ENCODE measurements around the gene GPR146. TPM values are rescaled to one million over a fixed set of nuclear protein-coding genes. Genes with fewer than 3 reads are reported as not detected.

Gene GPR146
- total RNA-seq, 1 experiment from 2014 or later, result 9.2 TPM

DNA sequence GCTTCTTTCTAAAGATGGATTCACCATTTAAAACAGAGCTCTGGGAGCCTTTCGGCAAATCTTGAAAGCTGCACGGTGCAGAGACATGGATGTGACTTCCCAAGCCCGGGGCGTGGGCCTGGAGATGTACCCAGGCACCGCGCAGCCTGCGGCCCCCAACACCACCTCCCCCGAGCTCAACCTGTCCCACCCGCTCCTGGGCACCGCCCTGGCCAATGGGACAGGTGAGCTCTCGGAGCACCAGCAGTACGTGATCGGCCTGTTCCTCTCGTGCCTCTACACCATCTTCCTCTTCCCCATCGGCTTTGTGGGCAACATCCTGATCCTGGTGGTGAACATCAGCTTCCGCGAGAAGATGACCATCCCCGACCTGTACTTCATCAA lies 47.3 kb downstream of the GPR146 start:
- Histone ChIP-seq H3K9me2 (replicated peaks; ENCODE audit: insufficient read depth, low read length) (no peaks in the 10 kb centered on the region), H3K9me3 (ENCODE audit: low read length) (no peaks in the 10 kb centered on the region), H3K36me3 (ENCODE audit: insufficient read depth, low read length) (no peaks in the 10 kb centered on the region), H3K4me2 (ENCODE audit: low read depth, low read length, poor library complexity, severe bottlenecking) (no peak overlapping the region), H3K27me3 (ENCODE audit: low read length) (no peaks in the 10 kb centered on the region), H4K20me1 (ENCODE audit: insufficient read depth, low read depth, low read length) (peaks cover 63% of the 10 kb centered on the region; the same call in 1 of the 2 replicates), H3K4me1 (ENCODE audit: low read length) (peaks cover 7% of the 10 kb centered on the region), H3K27ac (ENCODE audit: low read length) (no peak overlapping the region), H3K4me3 (ENCODE audit: low read length) (no peak overlapping the region), H2AFZ (ENCODE audit: low read length) (no peak overlapping the region), H3K79me2 (ENCODE audit: low read length) (no peaks in the 10 kb centered on the region), H3K9ac (ENCODE audit: low read length) (no peak overlapping the region)
- no peak for DNase-seq

DNA sequence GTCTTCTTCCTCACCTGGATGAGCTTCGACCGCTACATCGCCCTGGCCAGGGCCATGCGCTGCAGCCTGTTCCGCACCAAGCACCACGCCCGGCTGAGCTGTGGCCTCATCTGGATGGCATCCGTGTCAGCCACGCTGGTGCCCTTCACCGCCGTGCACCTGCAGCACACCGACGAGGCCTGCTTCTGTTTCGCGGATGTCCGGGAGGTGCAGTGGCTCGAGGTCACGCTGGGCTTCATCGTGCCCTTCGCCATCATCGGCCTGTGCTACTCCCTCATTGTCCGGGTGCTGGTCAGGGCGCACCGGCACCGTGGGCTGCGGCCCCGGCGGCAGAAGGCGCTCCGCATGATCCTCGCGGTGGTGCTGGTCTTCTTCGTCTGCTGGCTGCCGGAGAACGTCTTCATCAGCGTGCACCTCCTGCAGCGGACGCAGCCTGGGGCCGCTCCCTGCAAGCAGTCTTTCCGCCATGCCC lies 47.9 kb downstream of the GPR146 start:
- DNase-seq, result no peak
- no peaks in the 10 kb centered on the region for H3K27me3 ChIP-seq (ENCODE audit: low read length)
- no peaks in the 10 kb centered on the region for H3K9me3 ChIP-seq (ENCODE audit: low read length)
- peaks cover 60% of the 10 kb centered on the region; the same call in 1 of the 2 replicates for H4K20me1 ChIP-seq (ENCODE audit: insufficient read depth, low read depth, low read length)
- H3K36me3 ChIP-seq (ENCODE audit: insufficient read depth, low read length), result no peaks in the 10 kb centered on the region
- H3K9me2 ChIP-seq (replicated peaks; ENCODE audit: insufficient read depth, low read length), result no peaks in the 10 kb centered on the region
- no peak overlapping the region for H3K4me2 ChIP-seq (ENCODE audit: low read depth, low read length, poor library complexity, severe bottlenecking)
- no peak overlapping the region for H3K9ac ChIP-seq (ENCODE audit: low read length)
- H3K4me3 ChIP-seq (ENCODE audit: low read length), result no peak overlapping the region
- H3K27ac ChIP-seq (ENCODE audit: low read length), result no peak overlapping the region
- H3K79me2 ChIP-seq (ENCODE audit: low read length), result no peaks in the 10 kb centered on the region
- H2AFZ ChIP-seq (ENCODE audit: low read length), result no peak overlapping the region
- peaks cover under 1% of the 10 kb centered on the region for H3K4me1 ChIP-seq (ENCODE audit: low read length)

DNA sequence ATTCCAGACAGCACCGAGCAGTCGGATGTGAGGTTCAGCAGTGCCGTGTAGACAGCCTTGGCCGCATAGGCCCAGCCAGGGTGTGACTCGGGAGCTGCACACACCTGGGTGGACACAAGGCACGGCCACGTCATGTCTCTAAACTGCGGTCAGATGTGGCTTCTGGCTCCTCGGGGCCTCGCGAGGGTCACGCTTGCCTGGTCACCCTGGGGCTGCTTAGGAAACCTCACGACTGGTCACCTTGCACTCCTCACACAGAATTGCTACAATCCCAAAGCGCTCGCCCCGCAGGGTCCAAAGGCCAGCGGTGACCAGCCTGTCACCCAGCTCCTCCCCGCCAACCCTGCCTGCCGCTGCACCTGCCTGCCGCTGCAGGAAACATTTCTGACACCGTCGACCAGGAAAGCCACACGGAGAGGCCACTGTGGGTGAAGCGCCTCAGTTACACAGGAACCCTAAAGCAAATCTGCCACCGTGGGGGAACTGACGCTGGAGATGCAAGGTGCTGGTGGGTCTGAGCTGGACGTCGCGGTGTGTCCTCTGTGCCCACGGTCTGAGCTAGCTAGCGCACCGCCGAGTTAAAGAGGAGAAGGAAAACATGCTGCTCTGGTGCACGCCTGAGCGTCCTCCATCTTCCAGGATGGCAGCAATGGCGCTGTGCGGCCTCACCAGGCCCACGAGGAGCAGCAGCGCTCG lies 48.6 kb downstream of the GPR146 start:
- Histone ChIP-seq H3K9ac (ENCODE audit: low read length) (no peak overlapping the region), H4K20me1 (ENCODE audit: insufficient read depth, low read depth, low read length) (peaks cover 58% of the 10 kb centered on the region; the same call in 1 of the 2 replicates), H3K4me1 (ENCODE audit: low read length) (no peaks in the 10 kb centered on the region), H3K36me3 (ENCODE audit: insufficient read depth, low read length) (no peaks in the 10 kb centered on the region), H3K27me3 (ENCODE audit: low read length) (no peaks in the 10 kb centered on the region), H3K4me2 (ENCODE audit: low read depth, low read length, poor library complexity, severe bottlenecking) (no peak overlapping the region), H3K79me2 (ENCODE audit: low read length) (no peaks in the 10 kb centered on the region), H3K4me3 (ENCODE audit: low read length) (no peak overlapping the region), H3K9me2 (replicated peaks; ENCODE audit: insufficient read depth, low read length) (no peaks in the 10 kb centered on the region), H3K9me3 (ENCODE audit: low read length) (no peaks in the 10 kb centered on the region), H2AFZ (ENCODE audit: low read length) (no peak overlapping the region), H3K27ac (ENCODE audit: low read length) (no peak overlapping the region)
- DNase-seq, result no peak

DNA sequence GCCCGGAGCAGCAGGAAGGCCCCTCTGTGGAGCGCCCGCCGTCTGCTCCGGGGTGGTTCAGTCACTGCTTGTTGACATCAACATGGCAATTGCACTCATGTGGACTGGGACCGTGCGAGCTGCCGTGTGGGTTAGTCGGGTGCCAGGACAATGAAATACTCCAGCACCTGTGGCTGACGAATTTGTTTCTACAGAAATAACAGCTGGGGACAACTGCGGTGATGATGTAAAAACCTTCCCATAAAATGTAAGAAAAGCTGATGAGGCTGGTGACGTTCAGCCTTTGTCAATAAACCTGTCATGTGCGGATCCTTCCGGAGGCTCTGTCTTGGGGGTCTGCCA lies 49.1 kb downstream of the GPR146 start:
- Histone ChIP-seq H3K4me3 (ENCODE audit: low read length) (no peak overlapping the region), H3K4me2 (ENCODE audit: low read depth, low read length, poor library complexity, severe bottlenecking) (no peak overlapping the region), H3K79me2 (ENCODE audit: low read length) (no peaks in the 10 kb centered on the region), H3K27me3 (ENCODE audit: low read length) (no peaks in the 10 kb centered on the region), H3K4me1 (ENCODE audit: low read length) (no peaks in the 10 kb centered on the region), H3K9ac (ENCODE audit: low read length) (no peak overlapping the region), H3K9me2 (replicated peaks; ENCODE audit: insufficient read depth, low read length) (no peaks in the 10 kb centered on the region), H4K20me1 (ENCODE audit: insufficient read depth, low read depth, low read length) (peaks cover 56% of the 10 kb centered on the region; the same call in 1 of the 2 replicates), H2AFZ (ENCODE audit: low read length) (no peak overlapping the region), H3K27ac (ENCODE audit: low read length) (no peak overlapping the region), H3K36me3 (ENCODE audit: insufficient read depth, low read length) (no peaks in the 10 kb centered on the region), H3K9me3 (ENCODE audit: low read length) (no peaks in the 10 kb centered on the region)
- DNase-seq, result no peak

DNA sequence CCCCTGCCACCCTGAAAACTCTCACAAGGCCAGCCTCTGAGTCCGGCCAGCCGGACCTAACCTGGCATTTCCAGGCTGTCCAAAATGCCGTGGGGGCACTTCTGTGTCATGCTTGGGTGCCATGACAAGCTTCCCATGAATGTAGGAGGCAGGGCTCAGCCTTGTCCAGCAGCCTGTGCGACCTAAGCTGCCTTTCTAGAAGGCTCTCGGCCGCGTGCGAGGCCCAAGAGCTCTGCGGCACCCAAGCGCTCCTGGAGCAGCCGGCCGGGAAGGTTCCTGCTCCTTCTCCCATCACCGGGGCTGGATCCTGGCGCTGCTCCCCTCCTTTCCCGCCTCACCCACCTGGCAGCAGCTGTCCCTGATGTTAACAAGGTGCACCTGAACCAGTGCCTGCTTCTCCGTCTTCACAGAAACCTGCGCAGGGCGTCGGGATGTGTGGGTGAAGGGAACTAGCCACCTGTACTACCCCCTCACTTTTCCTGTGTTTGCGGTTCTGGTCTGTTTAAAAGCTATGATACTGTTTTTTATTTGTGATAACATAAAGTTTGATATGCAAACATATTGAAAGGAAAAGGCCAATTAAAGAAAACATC lies 49.7 kb downstream of the GPR146 start:
- Histone ChIP-seq H3K36me3 (ENCODE audit: insufficient read depth, low read length) (no peaks in the 10 kb centered on the region), H4K20me1 (ENCODE audit: insufficient read depth, low read depth, low read length) (peaks cover 55% of the 10 kb centered on the region; the same call in 1 of the 2 replicates)

DNA sequence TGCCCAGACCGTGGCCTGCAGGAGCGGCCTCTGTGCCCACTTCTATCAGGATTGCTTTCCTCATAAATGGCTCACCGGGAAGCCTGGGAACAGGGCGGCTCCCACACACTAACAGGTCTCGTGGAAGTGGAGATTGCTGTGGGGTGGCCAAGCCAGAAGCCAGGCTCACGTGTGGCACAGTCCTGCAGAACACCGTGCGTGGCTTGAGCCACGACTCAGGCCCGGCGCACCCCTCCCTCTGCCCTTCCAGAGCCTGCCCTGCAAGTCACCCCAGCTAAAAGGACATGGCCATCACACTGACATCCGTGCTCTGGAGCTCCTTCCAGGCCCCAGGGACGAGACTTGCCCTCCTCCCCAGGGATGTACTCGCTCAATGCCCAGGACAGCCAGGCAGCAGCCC lies 50.5 kb downstream of the GPR146 start:
- DNase-seq, result no peak
- Histone ChIP-seq H3K9ac (ENCODE audit: low read length) (no peak overlapping the region), H3K4me3 (ENCODE audit: low read length) (no peak overlapping the region), H3K27ac (ENCODE audit: low read length) (no peak overlapping the region), H4K20me1 (ENCODE audit: insufficient read depth, low read depth, low read length) (peaks cover 53% of the 10 kb centered on the region; the same call in 1 of the 2 replicates), H3K79me2 (ENCODE audit: low read length) (no peaks in the 10 kb centered on the region), H3K4me1 (ENCODE audit: low read length) (no peaks in the 10 kb centered on the region), H2AFZ (ENCODE audit: low read length) (no peak overlapping the region), H3K9me3 (ENCODE audit: low read length) (no peaks in the 10 kb centered on the region), H3K4me2 (ENCODE audit: low read depth, low read length, poor library complexity, severe bottlenecking) (no peak overlapping the region), H3K9me2 (replicated peaks; ENCODE audit: insufficient read depth, low read length) (no peaks in the 10 kb centered on the region), H3K36me3 (ENCODE audit: insufficient read depth, low read length) (no peaks in the 10 kb centered on the region), H3K27me3 (ENCODE audit: low read length) (no peaks in the 10 kb centered on the region)

More for the DNA sequence above, 49.7 kb downstream of the GPR146 start:
- Histone ChIP-seq H3K9ac (ENCODE audit: low read length) (no peak overlapping the region), H3K4me1 (ENCODE audit: low read length) (no peaks in the 10 kb centered on the region), H2AFZ (ENCODE audit: low read length) (no peak overlapping the region), H3K79me2 (ENCODE audit: low read length) (no peaks in the 10 kb centered on the region), H3K27me3 (ENCODE audit: low read length) (no peaks in the 10 kb centered on the region), H3K9me3 (ENCODE audit: low read length) (no peaks in the 10 kb centered on the region), H3K4me3 (ENCODE audit: low read length) (no peak overlapping the region), H3K4me2 (ENCODE audit: low read depth, low read length, poor library complexity, severe bottlenecking) (no peak overlapping the region), H3K9me2 (replicated peaks; ENCODE audit: insufficient read depth, low read length) (no peaks in the 10 kb centered on the region), H3K27ac (ENCODE audit: low read length) (no peak overlapping the region)
- no peak for DNase-seq

DNA sequence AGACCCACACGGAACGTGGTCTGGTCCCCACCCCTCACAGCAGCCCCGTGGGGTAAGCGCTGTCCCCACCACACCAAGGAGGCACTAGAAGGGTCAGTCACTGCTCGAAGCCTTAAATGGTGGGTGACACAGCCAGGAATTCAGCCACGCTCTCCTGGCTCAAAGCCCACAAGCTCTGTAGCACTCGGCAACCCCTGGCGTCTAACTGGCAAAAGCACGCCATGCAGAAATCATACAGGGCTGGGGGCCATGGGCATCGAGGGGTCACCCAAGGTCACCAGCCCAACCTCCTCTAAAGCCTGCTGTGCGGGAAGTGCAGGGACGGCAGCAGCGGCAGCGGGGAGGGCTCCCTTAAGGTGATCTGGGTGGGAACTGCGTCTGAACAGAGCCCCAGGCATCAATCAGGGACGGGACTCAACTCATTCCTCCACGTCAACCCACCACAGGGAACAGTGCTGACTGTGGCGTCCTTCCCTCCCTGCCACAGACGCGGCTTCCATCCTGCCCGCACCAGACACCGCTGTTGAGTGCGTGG lies 51.3 kb downstream of the GPR146 start:
- Histone ChIP-seq H3K4me1 (ENCODE audit: low read length) (no peaks in the 10 kb centered on the region), H3K27me3 (ENCODE audit: low read length) (no peaks in the 10 kb centered on the region), H3K9me2 (replicated peaks; ENCODE audit: insufficient read depth, low read length) (no peaks in the 10 kb centered on the region), H4K20me1 (ENCODE audit: insufficient read depth, low read depth, low read length) (peaks cover 55% of the 10 kb centered on the region; the same call in 1 of the 2 replicates), H3K4me2 (ENCODE audit: low read depth, low read length, poor library complexity, severe bottlenecking) (no peak overlapping the region), H3K4me3 (ENCODE audit: low read length) (no peak overlapping the region), H2AFZ (ENCODE audit: low read length) (no peak overlapping the region), H3K79me2 (ENCODE audit: low read length) (no peaks in the 10 kb centered on the region), H3K9me3 (ENCODE audit: low read length) (no peaks in the 10 kb centered on the region), H3K36me3 (ENCODE audit: insufficient read depth, low read length) (no peaks in the 10 kb centered on the region), H3K27ac (ENCODE audit: low read length) (no peak overlapping the region), H3K9ac (ENCODE audit: low read length) (no peak overlapping the region)
- no peak for DNase-seq
